ENCODE results near the gene ALK.

The ALK gene

DNA sequence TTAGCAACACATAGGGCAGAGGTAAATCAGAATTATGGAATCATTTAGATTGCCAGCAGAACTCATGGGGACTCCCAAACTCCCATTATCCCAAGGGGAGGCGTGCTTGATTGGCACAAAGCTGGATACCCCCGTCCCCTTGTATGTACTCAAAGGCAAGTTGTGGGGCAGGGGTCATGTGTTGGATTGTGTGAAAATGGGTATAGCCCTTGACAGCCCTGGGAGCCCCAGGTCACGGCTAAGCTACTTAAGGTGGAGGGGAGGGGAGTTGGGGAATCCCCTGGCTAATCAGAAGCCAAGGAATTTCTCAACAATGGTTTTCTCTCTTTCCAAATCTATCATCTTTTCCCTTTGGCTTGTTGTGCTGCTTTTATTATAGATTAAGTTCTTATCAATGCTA is 773.4 kb downstream of the ALK start:
- Histone ChIP-seq H3K27ac (ENCODE audit: low read depth, low read length, poor library complexity, severe bottlenecking) (no peak overlapping the region), H3K9me2 (ENCODE audit: low read depth, low read length) (no peaks in the 10 kb centered on the region), H3F3A (ENCODE audit: insufficient read depth, low read length) (no peaks in the 10 kb centered on the region), H4K20me1 (ENCODE audit: insufficient read depth, low read length) (no peaks in the 10 kb centered on the region), H3K9ac (ENCODE audit: low read length) (no peak overlapping the region), H3K36me3 (ENCODE audit: insufficient read depth, low read length) (no peaks in the 10 kb centered on the region), H2AFZ (ENCODE audit: low read length) (no peak overlapping the region), H3K27me3 (ENCODE audit: insufficient read depth, low read length) (no peaks in the 10 kb centered on the region), H3K9me3 (ENCODE audit: low read length) (no peaks in the 10 kb centered on the region), H3K4me2 (ENCODE audit: low read length) (no peak overlapping the region), H3K4me1 (ENCODE audit: insufficient read depth, low read length, severe bottlenecking) (no peaks in the 10 kb centered on the region), H3K4me3 (ENCODE audit: low read depth, low read length, poor library complexity, severe bottlenecking) (no peak overlapping the region), H3K79me2 (ENCODE audit: insufficient read depth, low read length) (no peaks in the 10 kb centered on the region)
- no peak for TF ChIP-seq EZH2 (IDR thresholded peaks at IDR 0.05; ENCODE audit: borderline replicate concordance, low read length)
- TF ChIP-seq CTCF (IDR thresholded peaks at IDR 0.05; ENCODE audit: low read length) = no peak

DNA sequence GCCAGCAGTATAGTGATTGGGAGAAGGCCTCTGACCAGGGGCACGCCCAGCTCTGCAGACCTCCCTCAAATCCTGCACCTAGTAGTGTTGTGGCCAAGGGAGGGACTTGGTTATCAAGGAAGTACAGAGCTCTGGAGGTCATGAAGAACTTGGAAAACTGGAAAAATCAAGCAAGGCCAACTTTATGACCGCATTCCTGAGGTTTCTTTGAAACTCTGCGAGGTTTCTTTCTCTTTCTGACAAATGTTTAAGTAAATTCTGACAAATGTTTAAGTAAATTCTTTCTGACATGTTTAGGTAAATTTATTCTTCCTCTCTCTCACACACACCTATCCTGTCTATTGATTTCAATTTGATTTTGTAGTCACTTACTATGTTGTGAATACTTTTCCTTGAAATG is 775.2 kb downstream of the ALK start:
- no peaks in the 10 kb centered on the region for H3K9me2 ChIP-seq (ENCODE audit: low read depth, low read length)
- no peaks in the 10 kb centered on the region for H3K79me2 ChIP-seq (ENCODE audit: insufficient read depth, low read length)
- no peak overlapping the region for H2AFZ ChIP-seq (ENCODE audit: low read length)
- no peaks in the 10 kb centered on the region for H3K36me3 ChIP-seq (ENCODE audit: insufficient read depth, low read length)
- H3K4me1 ChIP-seq (ENCODE audit: insufficient read depth, low read length, severe bottlenecking) = no peaks in the 10 kb centered on the region
- no peak overlapping the region for H3K9ac ChIP-seq (ENCODE audit: low read length)
- no peaks in the 10 kb centered on the region for H3F3A ChIP-seq (ENCODE audit: insufficient read depth, low read length)
- no peaks in the 10 kb centered on the region for H3K9me3 ChIP-seq (ENCODE audit: low read length)
- no peak overlapping the region for H3K4me2 ChIP-seq (ENCODE audit: low read length)
- H3K4me3 ChIP-seq (ENCODE audit: low read depth, low read length, poor library complexity, severe bottlenecking) = no peak overlapping the region
- no peaks in the 10 kb centered on the region for H3K27me3 ChIP-seq (ENCODE audit: insufficient read depth, low read length)
- TF ChIP-seq CTCF (IDR thresholded peaks at IDR 0.05; ENCODE audit: low read length) (no peak), EZH2 (IDR thresholded peaks at IDR 0.05; ENCODE audit: borderline replicate concordance, low read length) (no peak)
- H4K20me1 ChIP-seq (ENCODE audit: insufficient read depth, low read length) = no peaks in the 10 kb centered on the region
- no peak overlapping the region for H3K27ac ChIP-seq (ENCODE audit: low read depth, low read length, poor library complexity, severe bottlenecking)

GRCh38 chr2:29143657-29144056 is 777.7 kb downstream of the ALK start:
- TF ChIP-seq EZH2 (IDR thresholded peaks at IDR 0.05; ENCODE audit: borderline replicate concordance, low read length) (no peak), CTCF (IDR thresholded peaks at IDR 0.05; ENCODE audit: low read length) (no peak)
- H3F3A ChIP-seq (ENCODE audit: insufficient read depth, low read length) = no peaks in the 10 kb centered on the region
- no peaks in the 10 kb centered on the region for H4K20me1 ChIP-seq (ENCODE audit: insufficient read depth, low read length)
- no peaks in the 10 kb centered on the region for H3K36me3 ChIP-seq (ENCODE audit: insufficient read depth, low read length)
- no peaks in the 10 kb centered on the region for H3K9me3 ChIP-seq (ENCODE audit: low read length)
- H3K4me2 ChIP-seq (ENCODE audit: low read length) = no peak overlapping the region
- H3K4me1 ChIP-seq (ENCODE audit: insufficient read depth, low read length, severe bottlenecking) = no peaks in the 10 kb centered on the region
- no peaks in the 10 kb centered on the region for H3K27me3 ChIP-seq (ENCODE audit: insufficient read depth, low read length)
- H3K79me2 ChIP-seq (ENCODE audit: insufficient read depth, low read length) = no peaks in the 10 kb centered on the region
- no peak overlapping the region for H3K27ac ChIP-seq (ENCODE audit: low read depth, low read length, poor library complexity, severe bottlenecking)
- H3K4me3 ChIP-seq (ENCODE audit: low read depth, low read length, poor library complexity, severe bottlenecking) = no peak overlapping the region
- H3K9me2 ChIP-seq (ENCODE audit: low read depth, low read length) = no peaks in the 10 kb centered on the region
- no peak overlapping the region for H2AFZ ChIP-seq (ENCODE audit: low read length)
- no peak overlapping the region for H3K9ac ChIP-seq (ENCODE audit: low read length)
